CD14-positive monocyte (primary cell): ENCODE measurements around the gene ANGPTL4. TPM values are rescaled to one million over a fixed set of nuclear protein-coding genes. Genes with fewer than 3 reads are reported as not detected.

Experiments
- DNase-seq, 3 donors: peaks; one replicate each; pipeline ENCODE4 v3.0.0-alpha.2; 2011 to 2022
- H2AFZ ChIP-seq: 2 replicates; pipeline ENCODE4 v1.6.0; 2012; ENCODE audit warnings: mild to moderate bottlenecking, low read depth, low read length, inconsistent platforms; ENCODE audit not compliant: insufficient read depth, poor library complexity, severe bottlenecking
- H3K27ac ChIP-seq, 2 donors: 1 replicate in 1 of 2; 2 replicates in 1 of 2; pipeline ENCODE4 v1.5.1; 2012 to 2013; ENCODE audit warnings: low read length in 2 of 2, control low read depth in 1 of 2, inconsistent platforms in 1 of 2, low read depth in 1 of 2, mild to moderate bottlenecking in 1 of 2
- H3K27me3 ChIP-seq, 2 donors: one replicate each; pipeline versions ENCODE4 v1.6.0 to v1.6.1; 2011 to 2013; ENCODE audit warnings: low read length in 2 of 2; ENCODE audit not compliant: control insufficient read depth in 2 of 2, insufficient read depth in 2 of 2
- H3K36me3 ChIP-seq, 2 donors: replicated peaks in 1 of 2; 1 replicate in 1 of 2; 2 replicates in 1 of 2; pipeline versions ENCODE4 v1.5.1 to v1.6.1; 2012 to 2013; ENCODE audit warnings: low read length in 2 of 2, control low read depth in 1 of 2, inconsistent platforms in 1 of 2, mild to moderate bottlenecking in 1 of 2; ENCODE audit not compliant: insufficient read depth in 2 of 2, control insufficient read depth in 1 of 2
- H3K4me1 ChIP-seq, 2 donors: 1 replicate in 1 of 2; 2 replicates in 1 of 2; pipeline versions ENCODE4 v1.5.1 to v1.6.1; 2012 to 2013; ENCODE audit warnings: low read length in 2 of 2, control low read depth in 1 of 2, inconsistent platforms in 1 of 2, mild to moderate bottlenecking in 1 of 2, moderate library complexity in 1 of 2; ENCODE audit not compliant: insufficient read depth in 2 of 2, control insufficient read depth in 1 of 2
- H3K4me2 ChIP-seq: replicated peaks from 2 replicates; pipeline ENCODE3; 2012; ENCODE audit warnings: low read length, moderate library complexity, mild to moderate bottlenecking; ENCODE audit not compliant: poor library complexity, severe bottlenecking; ENCODE audit errors: extremely low read depth
- H3K4me3 ChIP-seq, 3 experiments: fragments of 200-600 bp in 1 of 3; sonication (generic) in 1 of 3; replicated peaks in 1 of 3; 1 replicate in 2 of 3; 2 replicates in 1 of 3; pipeline ENCODE4 v1.5.1; 2011 to 2013; ENCODE audit warnings: low read length in 3 of 3, mild to moderate bottlenecking in 3 of 3, control low read depth in 2 of 3, low read depth in 2 of 3, inconsistent platforms in 1 of 3, moderate library complexity in 1 of 3
- H3K79me2 ChIP-seq: 2 replicates; pipeline ENCODE4 v1.6.0; 2012; ENCODE audit warnings: mild to moderate bottlenecking, control low read depth, inconsistent platforms, low read length, moderate library complexity; ENCODE audit not compliant: insufficient read depth
- H3K9ac ChIP-seq: 2 replicates; pipeline ENCODE4 v1.6.0; 2017; ENCODE audit warnings: low read length, mild to moderate bottlenecking; ENCODE audit not compliant: insufficient read depth, poor library complexity, severe bottlenecking
- H3K9me3 ChIP-seq, 2 donors: replicated peaks in 1 of 2; 1 replicate in 1 of 2; 2 replicates in 1 of 2; pipeline versions ENCODE4 v1.5.1 to v1.6.1; 2012 to 2013; ENCODE audit warnings: low read length in 2 of 2, control low read depth in 1 of 2; ENCODE audit not compliant: control insufficient read depth in 1 of 2, insufficient read depth in 1 of 2
- H4K20me1 ChIP-seq: 2 replicates; pipeline ENCODE4 v1.6.0; 2012; ENCODE audit warnings: mild to moderate bottlenecking, low read length, control low read depth, moderate library complexity; ENCODE audit not compliant: insufficient read depth
- H3K27ac Mint-ChIP-seq, 7 donors: one replicate each; pipeline ENCODE4 v1.8.0; 2020; ENCODE audit warnings: mild to moderate bottlenecking in 7 of 7, mixed read lengths in 7 of 7, moderate library complexity in 6 of 7, inconsistent platforms in 2 of 7
- H3K27me3 Mint-ChIP-seq, 3 donors: one replicate each; pipeline ENCODE4 v1.8.0; 2021 to 2022; ENCODE audit warnings: low read depth in 3 of 3, mild to moderate bottlenecking in 3 of 3, mixed read lengths in 3 of 3, moderate library complexity in 3 of 3, inconsistent platforms in 1 of 3
- H3K36me3 Mint-ChIP-seq, 2 donors: one replicate each; pipeline ENCODE4 v1.8.0; 2020; ENCODE audit warnings: mixed read lengths in 2 of 2, inconsistent platforms in 1 of 2, mild to moderate bottlenecking in 1 of 2
- H3K4me1 Mint-ChIP-seq: one replicate; pipeline ENCODE4 v1.8.0; 2020; ENCODE audit warnings: mild to moderate bottlenecking, mixed read lengths
- H3K4me3 Mint-ChIP-seq, 2 donors: one replicate each; pipeline ENCODE4 v1.8.0; 2020; ENCODE audit warnings: mild to moderate bottlenecking in 2 of 2, mixed read lengths in 2 of 2, moderate library complexity in 1 of 2
- H3K9me3 Mint-ChIP-seq, 7 donors: one replicate each; pipeline ENCODE4 v1.8.0; 2020 to 2022; ENCODE audit warnings: mixed read lengths in 7 of 7, mild to moderate bottlenecking in 6 of 7, moderate library complexity in 6 of 7, inconsistent platforms in 2 of 7
- CTCF ChIP-seq: fragments of 200-600 bp; IDR thresholded peaks from one replicate; pipeline ENCODE4 v1.8.0; 2022; ENCODE audit warnings: antibody characterized with exemption, mild to moderate bottlenecking
- WGBS: methylation state at CpG from one replicate; pipeline ENCODE4 v1.1.5; 2013; ENCODE audit warnings: missing lambda C conversion rate; ENCODE audit not compliant: insufficient coverage; 5-methylcytosine and 5-hydroxymethylcytosine counted together
- intact Hi-C, 2 donors: fragments of 100-400 bp; cut with micrococcal nuclease; formaldehyde crosslinking; loops; one replicate each; pipeline versions ENCODE4 v1.15.0 to v1.15.1; 2023
- polyA plus RNA-seq, 3 donors: library from polyadenylated mRNA; depleted of rRNA in 1 of 3; unstranded in 2 of 3; stranded (reverse) in 1 of 3; fragments of 300-500 nt in 2 of 3; fragments of >200 nt in 1 of 3; fragmentation: Illumina TruSeq in 2 of 3; gene quantifications; 1 replicate in 2 of 3; 2 replicates in 1 of 3; pipeline ENCODE4 v1.2.3, GENCODE V29; 2012 to 2021

Gene ANGPTL4
- polyA plus RNA-seq, 3 donors: not detected

- no peak overlapping the region for H3K4me2 ChIP-seq
- Mint-ChIP-seq H3K4me1 (peaks cover 37% of the 10 kb centered on the region), H3K36me3 (peaks cover 6 to 15% of the 10 kb centered on the region in 2 donors), H3K27ac (no peak overlapping the region), H3K4me3 (no peak overlapping the region), H3K27me3 (no peaks in the 10 kb centered on the region), H3K9me3 (peaks cover 6 to 9% (median 8%) of the 10 kb centered on the region in 7 donors)
- 92% methylated on average over 8 of the region's 16 CpGs for WGBS
- DNase-seq: no peak
- no peak overlapping the region for H3K4me3 ChIP-seq
- intact Hi-C loops: no loop called here
- H3K79me2 ChIP-seq: peaks cover 22% of the 10 kb centered on the region
- H3K9me3 ChIP-seq: peaks cover 0 to 3% of the 10 kb centered on the region in 2 donors
- TF ChIP-seq CTCF: no peak
- H3K9ac ChIP-seq: no peak overlapping the region
- peaks cover 18 to 33% of the 10 kb centered on the region in 2 donors for H3K4me1 ChIP-seq
- no peak overlapping the region for H2AFZ ChIP-seq
- no peak overlapping the region for H3K27ac ChIP-seq
- peaks cover 23% of the 10 kb centered on the region for H4K20me1 ChIP-seq
- no peaks in the 10 kb centered on the region for H3K27me3 ChIP-seq
- H3K36me3 ChIP-seq: no peaks in the 10 kb centered on the region
Measured at GRCh38 chr19:8387688-8388611, 24.0 kb downstream of the ANGPTL4 start.

GRCh38 chr19:8388612-8388958 is 24.6 kb downstream of the ANGPTL4 start:
- Histone ChIP-seq H3K36me3 (no peaks in the 10 kb centered on the region), H3K4me2 (no peak overlapping the region), H3K79me2 (peaks cover 28% of the 10 kb centered on the region), H3K9me3 (peaks cover 0 to 3% of the 10 kb centered on the region in 2 donors), H3K9ac (no peak overlapping the region), H3K27ac (no peak overlapping the region), H4K20me1 (peaks cover 30% of the 10 kb centered on the region), H3K27me3 (no peaks in the 10 kb centered on the region), H3K4me1 (peaks cover 18 to 33% of the 10 kb centered on the region in 2 donors), H3K4me3 (no peak overlapping the region), H2AFZ (no peak overlapping the region)
- Mint-ChIP-seq H3K36me3 (peaks cover 8 to 18% of the 10 kb centered on the region in 2 donors), H3K4me3 (no peak overlapping the region), H3K4me1 (peaks cover 37% of the 10 kb centered on the region), H3K27me3 (no peaks in the 10 kb centered on the region), H3K27ac (no peak overlapping the region), H3K9me3 (peaks cover 6 to 9% (median 8%) of the 10 kb centered on the region in 7 donors)
- no peak for TF ChIP-seq CTCF
- no peak for DNase-seq
- intact Hi-C loops: no loop called here
- no CpG with 5 or more reads among the region's 2 CpGs for WGBS
